Measurements from ENCODE around the gene IFITM2. TPM values are rescaled to one million over a fixed set of nuclear protein-coding genes. Genes with fewer than 3 reads are reported as not detected.
"Not testable (repeated sequence)": the region's sequence is repeated elsewhere in the genome, so short reads cannot be mapped to it uniquely, and the experiment has no call there.

IFITM2 gene
- polyA plus RNA-seq, 5 donors: 108 to 193 (median 143) TPM

DNA sequence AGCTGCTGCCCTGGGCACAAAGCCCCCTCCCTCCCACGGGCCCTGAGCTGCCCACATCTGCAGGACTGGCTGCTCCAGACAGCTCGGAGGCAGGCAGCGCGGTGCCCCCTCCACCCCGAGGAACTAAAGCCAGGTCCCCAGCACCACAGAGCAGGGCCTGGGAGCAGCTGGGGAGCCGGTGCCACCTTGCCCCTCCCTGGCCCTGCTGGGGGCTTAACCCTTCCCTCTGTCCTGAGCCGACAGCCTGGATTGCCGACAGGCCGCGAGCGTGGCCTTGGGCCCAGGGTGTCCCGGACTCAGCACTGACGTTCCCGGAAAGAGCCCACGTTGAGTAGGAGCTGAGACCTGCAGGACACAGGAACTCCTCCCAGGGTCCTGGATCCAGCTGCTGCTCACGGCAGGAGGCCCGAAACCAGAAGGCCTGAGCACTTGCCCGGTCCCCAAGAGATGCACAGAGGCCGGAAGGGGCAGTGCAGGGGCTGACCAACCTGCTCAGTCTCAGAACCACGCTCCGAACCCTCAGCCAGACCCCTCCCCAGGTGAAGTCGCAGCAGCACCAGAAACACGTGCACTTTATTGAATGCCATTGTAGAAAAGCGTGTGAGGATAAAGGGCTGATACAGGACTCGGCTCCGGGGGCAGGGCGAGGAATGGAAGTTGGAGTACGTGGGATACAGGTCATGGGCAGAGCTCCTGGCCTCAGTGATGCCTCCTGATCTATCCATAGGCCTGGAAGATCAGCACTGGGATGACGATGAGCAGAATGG, 11.7 kb downstream of the IFITM2 start:
- not testable (repeated sequence) for DNase-seq

DNA sequence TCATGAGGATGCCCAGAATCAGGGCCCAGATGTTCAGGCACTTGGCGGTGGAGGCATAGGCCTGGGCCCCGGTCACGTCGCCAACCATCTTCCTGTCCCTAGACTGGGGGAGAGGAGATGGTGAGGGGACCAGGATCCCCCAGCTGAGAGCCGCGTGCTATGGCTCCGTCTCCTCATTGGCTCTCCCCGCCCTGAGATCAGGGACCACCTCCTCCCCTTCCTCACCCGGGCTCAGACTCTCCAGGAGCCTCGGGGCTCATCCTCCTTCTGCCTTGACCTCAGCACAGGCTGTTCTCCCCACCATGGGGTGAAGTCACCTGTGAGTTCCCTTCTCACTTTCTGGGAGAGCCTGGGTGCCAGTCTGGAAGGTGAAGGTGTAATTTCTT, 12.3 kb downstream of the IFITM2 start:
- DNase-seq: not testable (repeated sequence)

DNA sequence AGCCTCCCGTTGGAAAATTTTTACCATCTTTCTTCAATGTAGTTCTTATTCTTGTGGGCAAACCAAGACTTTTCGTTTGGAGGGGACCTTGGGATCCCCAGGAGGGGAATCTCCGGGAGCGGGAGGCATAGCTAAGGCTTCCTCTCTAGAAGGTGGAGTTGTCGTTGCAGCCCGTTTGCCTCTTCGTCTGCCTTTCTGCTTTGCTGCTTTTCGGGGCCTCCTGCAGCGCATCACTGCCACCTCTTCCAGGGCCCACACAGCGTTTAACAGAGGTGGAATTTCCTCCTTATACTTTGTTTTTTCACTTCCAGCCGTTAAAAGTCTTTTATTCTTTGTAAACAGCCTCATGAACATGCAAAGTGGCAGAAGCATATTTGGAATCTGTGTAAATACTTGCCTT, 16.5 kb downstream of the IFITM2 start:
- DNase-seq: peak in 1 of 2 donors; percentile 32

DNA sequence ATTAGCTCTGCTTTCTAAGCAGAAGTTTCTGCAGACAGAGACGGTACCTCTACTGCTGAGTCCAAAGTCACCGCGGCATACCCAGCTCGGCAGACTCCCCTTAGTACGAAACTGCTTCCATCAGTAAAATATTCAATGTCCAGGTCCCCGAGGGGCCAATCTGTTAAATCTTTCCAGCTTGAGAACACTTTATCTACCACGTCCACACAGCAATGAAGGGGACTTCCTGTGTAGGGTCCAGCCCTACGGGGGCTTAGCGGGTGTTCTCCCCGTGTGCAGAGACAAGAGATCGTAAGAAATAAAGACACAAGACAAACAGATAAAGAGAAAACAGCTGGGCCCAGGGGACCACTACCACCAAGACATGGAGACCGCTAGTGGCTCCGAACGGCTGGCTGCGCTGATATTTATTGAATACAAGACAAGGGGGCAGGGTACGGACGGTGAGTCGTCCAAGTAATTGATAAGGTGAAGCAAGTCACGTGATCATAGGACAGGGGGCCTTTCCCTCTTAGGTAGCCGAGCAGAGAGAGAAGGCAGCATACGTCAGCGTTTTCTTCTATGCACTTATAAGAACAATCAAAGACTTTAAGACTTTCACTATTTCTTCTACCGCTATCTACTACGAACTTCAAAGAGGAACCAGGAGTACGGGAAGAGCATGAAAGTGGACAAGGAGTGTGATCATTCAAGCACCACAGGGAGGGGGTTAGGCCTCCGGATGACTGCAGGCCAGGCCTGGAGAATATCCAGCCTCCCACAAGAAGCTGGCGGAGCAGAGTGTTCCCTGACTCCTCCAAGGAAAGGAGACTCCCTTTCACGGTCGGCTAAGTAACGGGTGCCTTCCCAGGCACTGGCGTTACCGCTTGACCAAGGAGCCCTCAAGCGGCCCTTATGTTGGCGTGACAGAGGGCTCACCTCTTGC, 17.2 kb downstream of the IFITM2 start:
- DNase-seq: not testable (repeated sequence)

DNA sequence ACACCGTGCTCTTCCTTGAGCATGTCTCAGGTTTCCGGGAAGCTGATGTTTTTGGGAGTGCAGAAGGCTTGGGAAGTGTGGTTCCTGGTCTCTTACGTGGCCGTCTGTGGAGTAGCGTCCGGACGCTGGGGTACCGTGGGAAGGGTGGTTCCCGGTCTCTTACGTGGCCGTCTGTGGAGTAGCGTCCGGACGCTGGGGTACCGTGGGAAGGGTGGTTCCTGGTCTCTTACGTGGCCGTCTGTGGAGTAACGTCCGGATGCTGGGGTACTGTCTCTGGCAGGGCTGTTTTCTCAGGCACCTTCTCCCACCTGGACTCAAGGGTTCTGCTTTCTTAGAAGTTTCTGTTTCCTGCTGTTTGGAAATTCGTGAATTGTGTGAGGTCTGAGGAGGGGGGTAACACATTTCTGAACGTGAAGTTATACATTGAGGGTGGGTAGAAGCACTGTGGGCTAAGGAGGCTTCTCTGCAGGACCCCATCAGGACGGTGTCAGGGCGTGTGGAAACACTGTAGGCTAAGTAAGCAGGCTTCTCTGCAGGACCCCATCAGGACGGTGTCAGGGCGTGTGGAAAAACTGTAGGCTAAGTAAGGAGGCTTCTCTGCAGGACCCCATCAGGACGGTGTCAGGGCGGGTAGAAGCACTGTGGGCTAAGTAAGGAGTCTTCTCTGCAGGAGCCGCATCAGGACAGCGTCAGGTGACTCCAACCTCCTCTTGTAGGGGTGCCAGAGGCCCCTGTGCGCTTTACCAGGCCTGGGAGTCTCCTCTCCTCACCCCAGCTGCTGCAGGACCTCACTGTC, 18.4 kb downstream of the IFITM2 start:
- no peak for DNase-seq

DNA sequence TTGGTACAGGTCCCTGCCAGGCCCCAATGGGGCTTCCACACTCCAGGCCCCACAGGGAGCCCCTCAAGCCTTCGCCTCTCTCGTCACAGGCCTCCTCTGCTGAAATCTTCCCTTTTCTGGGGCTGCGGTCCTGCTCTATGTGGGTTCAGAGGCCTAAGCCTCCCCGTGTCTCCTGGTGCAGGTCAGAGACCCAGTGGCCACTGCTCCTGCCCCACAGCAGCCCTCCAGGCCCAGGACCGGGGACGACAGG, 18.9 kb downstream of the IFITM2 start:
- DNase-seq: no peak

DNA sequence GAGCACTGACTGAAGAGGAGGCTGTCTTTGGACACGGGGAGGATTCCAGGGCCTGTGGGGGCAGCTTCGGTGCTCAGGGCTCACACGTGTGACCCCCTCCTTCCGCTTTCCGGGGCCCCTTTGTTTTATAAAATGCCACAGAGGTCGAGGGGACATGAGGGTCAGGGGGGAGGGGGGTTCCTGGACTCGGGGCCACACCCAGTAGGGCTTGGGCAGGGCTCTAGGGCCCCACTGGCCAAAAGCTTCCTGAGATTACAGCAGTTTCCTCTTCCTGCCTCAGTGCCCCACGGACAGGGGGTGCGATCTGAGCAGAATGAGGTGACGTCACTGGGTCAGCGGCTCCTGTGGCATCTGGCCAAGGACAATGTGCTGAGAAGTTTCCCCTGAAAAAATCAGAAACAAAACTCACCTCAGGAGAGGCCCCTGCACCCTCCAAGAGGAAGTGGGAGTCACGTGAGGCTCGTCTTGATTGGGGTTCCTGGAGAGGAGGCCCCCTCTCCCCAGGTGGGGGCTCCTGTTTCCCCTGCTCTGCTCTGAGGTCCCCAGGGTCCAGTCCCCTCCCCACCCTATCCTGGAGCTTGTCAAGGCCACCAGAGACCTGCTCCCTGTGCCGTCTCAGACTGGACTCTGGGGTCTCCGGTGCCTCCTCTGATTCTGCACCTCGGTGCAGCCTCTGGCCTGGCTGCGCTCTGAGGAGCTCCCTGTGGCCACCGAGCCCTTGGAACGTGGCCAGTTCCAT, 19.4 kb downstream of the IFITM2 start:
- peak in 1 of 2 donors; percentile 62 for DNase-seq

DNA sequence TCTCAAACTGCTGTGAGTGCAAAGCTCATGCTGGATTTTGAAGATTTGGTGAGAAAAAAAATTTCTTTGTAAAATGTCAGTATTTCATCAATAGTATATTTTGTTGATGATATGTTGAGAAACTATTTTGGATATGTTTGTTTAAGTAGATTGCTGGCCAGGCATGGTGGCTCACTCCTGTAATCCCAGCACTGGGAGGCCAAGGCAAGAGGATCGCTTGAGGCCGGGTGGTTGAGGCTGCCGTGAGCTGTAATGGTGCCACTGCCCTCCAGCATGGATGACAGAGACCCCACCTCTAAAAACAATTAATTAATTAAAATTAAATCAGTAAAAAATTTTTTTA, 19.9 kb downstream of the IFITM2 start:
- DNase-seq: no peak

DNA sequence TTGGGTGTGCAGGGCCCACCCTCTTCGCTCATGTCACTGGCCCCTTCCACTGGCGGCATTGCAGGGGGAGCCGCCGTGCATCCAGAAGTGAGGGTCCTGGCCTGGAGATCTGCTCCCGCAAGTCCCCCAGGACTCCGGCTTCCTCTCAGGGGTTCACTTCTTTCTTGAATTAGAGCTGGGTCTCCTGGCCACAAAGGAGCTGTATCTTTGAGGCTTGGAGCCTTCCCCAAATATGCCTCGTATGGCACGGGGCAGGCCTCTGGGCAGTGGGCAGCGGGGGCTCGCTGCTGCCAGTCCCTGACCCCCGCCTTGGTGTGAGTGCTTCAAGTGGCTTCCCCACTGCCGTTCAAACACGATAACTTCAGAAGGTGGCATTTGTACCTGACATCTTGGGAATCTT, 20.4 kb downstream of the IFITM2 start:
- DNase-seq: no peak

DNA sequence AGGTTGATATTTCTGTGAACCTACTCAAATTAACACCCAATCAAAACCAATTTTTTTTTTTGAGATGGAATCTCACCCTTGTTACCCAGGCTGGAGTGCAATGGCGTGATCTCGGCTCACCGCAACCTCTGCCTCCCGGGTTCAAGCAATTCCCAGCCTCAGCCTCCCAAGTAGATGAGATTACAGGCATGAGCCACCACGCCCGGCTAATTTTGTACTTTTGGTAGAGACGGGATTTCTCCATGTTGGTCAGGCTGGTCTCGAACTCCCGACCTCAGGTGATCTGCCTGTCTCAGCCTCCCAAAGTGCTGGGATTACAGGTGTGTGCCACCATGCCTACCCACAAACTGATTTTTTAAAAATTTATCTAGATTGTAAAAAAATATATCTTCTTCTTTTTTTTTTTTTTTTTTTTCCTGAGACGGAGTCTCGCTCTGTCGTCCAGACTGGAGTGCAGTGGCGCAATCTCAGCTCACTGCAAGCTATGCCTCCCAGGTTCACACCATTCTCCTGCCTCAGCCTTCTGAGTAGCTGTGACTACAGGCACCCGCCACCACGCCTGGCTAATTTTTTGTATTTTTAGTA, 21.0 kb downstream of the IFITM2 start:
- DNase-seq: not testable (repeated sequence)

DNA sequence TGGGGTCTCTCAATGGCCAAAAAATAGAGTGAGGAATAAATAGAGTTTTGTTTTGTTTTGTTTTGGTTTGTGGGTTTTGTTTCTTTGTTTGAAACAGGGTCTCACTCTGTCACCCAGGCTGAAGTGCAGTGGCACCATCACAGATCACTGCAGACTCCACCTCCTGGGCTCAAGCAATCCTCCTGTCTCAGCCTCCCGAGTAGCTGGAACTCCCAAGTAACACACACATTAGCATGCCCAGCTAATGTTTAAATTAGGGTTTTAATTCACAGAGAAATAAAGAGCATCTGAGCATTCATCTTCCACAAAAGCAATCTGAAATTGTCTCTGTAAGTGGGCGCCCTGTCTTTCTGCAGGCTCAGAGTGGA, 22.3 kb downstream of the IFITM2 start:
- no peak for DNase-seq

DNA sequence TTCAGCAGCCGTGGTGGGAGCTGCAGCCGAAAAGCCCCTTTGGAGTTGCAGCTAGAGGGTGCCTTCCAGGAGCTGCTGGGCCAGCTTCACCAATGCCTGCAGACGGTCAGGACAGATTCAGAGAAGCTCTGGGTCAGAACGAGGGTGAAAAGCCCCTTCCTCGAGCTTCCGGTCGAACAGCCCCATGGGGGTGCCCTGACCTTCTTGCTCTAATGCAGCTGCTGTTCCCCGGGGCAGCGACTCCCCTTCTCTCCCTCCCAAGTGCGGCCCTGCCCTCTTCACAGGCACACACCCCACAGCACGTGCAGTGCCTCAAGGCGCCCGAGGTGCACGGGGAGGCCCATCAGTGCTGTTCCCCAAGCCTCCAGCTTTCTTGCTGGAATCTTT, 22.7 kb downstream of the IFITM2 start:
- DNase-seq: no peak

DNA sequence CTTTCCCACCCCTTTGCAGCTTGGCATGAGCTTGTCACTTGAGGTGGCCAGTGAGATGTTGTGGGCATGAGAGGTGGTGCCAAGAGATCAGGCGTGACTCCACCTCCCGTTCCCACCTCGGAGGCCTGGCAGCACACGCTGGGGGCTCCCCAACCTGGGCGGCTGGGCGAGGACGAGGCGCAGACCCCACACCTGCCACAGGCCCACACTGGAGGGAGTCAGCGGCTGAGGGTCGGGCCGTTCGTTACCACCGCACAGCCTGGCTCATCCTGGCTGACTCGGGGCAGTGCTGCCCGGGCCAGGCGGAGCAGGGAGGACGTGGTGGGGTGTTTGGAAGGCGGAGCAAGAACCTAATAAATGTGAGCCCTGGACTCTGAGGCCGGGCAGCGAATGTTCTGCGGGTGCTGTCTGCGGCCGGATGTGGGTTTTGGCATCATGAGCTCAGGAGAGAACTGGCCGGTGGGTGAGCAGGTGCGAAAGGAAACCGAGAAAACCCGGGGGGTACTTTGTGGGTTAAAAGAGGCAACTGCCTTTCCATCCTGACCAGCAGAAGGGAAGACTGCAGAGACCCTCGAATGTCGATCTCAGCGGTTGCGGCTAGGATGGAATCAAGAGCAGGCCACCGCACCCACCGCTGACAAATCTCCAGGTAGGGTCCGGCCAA, 23.2 kb downstream of the IFITM2 start:
- DNase-seq: no peak

DNA sequence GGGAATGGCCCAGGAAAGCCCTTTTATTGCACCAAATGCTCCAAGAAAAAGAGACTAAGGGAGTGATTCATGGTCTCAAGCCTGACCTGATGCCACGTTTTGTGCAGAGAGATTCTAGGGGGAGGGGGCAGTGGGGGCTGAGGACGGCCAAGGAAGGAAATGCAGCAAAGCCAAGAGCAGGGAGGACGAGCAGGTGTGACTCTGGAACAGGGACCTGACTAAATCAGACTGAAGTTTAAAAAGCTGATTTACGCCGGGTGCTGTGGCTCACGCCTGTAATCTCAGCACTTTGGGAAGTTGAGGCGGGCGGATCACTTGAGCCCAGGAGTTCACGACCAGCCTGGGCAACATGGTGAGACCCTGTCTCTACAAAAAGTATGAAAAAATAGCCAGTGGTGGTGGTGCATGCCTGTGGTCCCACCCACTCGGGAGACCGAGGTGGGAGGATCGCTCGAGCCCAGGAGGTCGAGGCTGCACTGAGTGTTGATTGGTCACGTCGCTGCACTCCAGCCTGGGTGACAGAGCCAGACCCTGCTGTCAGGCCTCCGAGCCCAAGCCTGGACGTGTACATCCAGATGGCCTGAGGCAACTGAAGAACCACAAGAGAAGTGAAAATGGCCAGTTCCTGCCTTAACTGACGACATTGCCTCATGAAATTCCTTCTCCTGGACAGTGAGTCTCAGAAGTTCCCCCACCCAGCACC, 23.9 kb downstream of the IFITM2 start:
- no peak for DNase-seq

DNA sequence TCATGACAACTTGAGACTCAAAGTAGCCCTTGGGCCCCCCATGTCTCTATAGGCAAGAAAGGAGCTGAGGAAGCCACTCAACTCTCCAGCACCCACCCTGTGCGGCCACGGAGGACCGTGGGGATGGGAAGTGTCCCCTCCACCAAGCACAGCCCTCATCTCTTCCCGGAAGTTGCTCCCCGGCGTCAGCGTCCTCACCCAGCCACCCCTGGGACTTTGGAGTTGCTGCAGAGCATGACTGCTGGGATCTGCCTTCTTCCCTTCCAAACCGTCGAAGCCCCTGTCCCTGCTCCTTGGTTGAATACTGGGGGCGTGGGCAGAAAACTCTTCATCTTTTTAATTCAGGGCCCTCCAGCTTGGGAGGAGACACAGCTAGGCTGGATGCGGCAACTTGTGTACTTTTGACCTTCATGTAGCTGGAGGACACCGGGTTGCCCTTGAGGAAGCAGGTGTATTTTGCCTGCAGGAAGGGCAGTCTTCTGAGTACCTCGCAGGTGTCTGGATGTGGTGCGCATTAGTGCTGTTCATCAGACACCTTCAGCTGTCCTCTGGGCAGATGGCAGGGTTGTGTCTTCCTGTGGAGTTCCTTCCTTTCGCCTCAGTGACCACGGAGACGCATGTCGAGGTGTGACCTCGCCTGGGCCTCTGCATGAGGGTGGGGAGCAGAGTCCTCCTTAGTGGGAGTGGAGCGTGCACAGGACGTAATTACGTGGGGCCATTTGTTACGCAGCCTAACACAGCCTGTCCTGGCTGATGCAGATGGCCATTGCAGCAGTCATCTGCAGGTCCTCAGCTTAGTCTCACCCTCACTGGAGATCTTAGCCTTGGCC, 25.2 kb downstream of the IFITM2 start:
- no peak for DNase-seq

DNA sequence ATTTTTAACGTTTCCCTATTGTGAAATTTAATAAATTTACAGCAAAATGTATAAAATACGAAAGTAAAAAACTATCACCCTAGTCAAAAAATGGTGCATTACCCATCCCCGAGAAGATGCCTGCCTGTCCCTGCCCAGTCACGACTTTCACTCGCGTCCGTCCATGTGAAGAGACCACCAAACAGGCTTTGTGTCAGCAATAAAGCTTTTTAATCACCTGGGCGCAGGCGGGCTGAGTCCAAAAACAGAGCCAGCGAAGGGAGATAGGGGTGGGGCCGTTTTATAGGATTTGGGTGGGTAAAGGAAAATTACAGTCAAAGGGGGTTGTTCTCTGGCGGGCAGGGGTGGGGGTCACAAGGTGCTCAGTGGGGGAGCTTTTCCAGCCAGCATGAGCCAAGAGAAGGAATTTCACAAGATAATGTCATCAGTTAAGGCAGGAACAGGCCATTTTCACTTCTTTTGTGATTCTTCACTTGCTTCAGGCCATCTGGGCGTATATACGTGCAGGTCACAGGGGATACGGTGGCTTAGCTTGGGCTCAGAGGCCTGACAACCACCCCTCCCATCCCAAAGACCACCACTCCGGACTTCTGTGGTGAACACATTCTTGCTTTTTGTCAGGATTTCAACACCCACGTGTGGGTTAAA, 26.1 kb downstream of the IFITM2 start:
- not testable (repeated sequence) for DNase-seq

DNA sequence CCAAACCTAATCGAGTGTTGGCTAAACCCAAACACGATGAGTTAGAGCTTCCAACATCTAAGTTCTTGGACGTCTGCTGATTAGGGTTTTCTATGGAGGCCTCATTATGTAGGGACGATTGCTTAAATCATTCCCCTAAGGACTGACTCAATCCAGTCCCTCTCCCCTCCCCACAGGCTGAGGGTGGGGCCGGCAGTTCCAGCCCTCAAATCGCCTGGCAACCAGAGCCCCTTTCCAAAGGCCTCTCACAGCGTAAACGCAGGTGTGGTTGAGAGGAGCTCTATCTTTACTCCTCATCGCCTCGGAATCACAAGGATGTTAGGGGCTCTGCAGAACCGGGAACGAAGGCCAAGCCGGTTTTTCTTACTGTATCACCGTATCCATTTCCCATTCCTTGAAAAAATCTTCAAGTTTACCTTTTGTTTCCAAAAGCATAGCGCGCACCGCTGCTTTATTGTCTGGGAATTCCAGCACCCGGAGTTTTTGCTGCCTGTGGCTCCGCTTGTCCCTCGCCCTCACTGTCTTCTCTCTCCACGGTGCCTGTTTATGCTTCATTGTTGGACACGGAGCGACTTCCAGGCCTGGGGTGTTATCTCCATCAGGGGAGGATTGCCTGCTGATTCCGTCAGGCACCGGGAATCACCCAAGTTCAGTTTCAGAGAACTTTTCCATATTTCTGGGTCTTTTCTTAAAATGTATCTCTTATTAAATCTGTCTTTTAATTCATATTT, 26.8 kb downstream of the IFITM2 start:
- DNase-seq: peak in 1 of 2 donors; percentile 40
